Measurements from ENCODE around the gene IGFBP6.

IGFBP6 gene

GRCh38 chr12:53133722-53134121, 36.3 kb downstream of the IGFBP6 start:
- TF ChIP-seq JUND (IDR thresholded peaks at IDR 0.05; ENCODE audit: low read depth), result no peak
- in situ Hi-C loops (cut with HindIII; ENCODE audit: low pct_unique_long_range_greater_than_20kb, low sequenced_read_pairs), result no loop called here

GRCh38 chr12:53143355-53143754, 45.9 kb downstream of the IGFBP6 start:
- TF ChIP-seq JUND (IDR thresholded peaks at IDR 0.05; ENCODE audit: low read depth), result no peak
- no peak for DNase-seq (ENCODE audit: low read depth in 1 of 2, low spot score in 1 of 2)
- in situ Hi-C loops (cut with HindIII; ENCODE audit: low pct_unique_long_range_greater_than_20kb, low sequenced_read_pairs), result no loop called here

More at GRCh38 chr12:53133722-53134121, 36.3 kb downstream of the IGFBP6 start:
- no peak for DNase-seq (ENCODE audit: low read depth in 1 of 2, low spot score in 1 of 2)

GRCh38 chr12:53145383-53146260, 48.2 kb downstream of the IGFBP6 start:
- DNase-seq (ENCODE audit: low read depth in 1 of 2, low spot score in 1 of 2), result no peak
- in situ Hi-C loops (cut with HindIII; ENCODE audit: low pct_unique_long_range_greater_than_20kb, low sequenced_read_pairs), result no loop called here
- no peak for TF ChIP-seq JUND (IDR thresholded peaks at IDR 0.05; ENCODE audit: low read depth)

GRCh38 chr12:53147181-53147580, 49.7 kb downstream of the IGFBP6 start:
- no peak for TF ChIP-seq JUND (IDR thresholded peaks at IDR 0.05; ENCODE audit: low read depth)
- no peak for DNase-seq (ENCODE audit: low read depth in 1 of 2, low spot score in 1 of 2)
- in situ Hi-C loops (cut with HindIII; ENCODE audit: low pct_unique_long_range_greater_than_20kb, low sequenced_read_pairs), result no loop called here

GRCh38 chr12:53147653-53148052, 50.2 kb downstream of the IGFBP6 start:
- in situ Hi-C loops (cut with HindIII; ENCODE audit: low pct_unique_long_range_greater_than_20kb, low sequenced_read_pairs), result no loop called here
- TF ChIP-seq JUND (IDR thresholded peaks at IDR 0.05; ENCODE audit: low read depth), result no peak
- DNase-seq (ENCODE audit: low read depth in 1 of 2, low spot score in 1 of 2), result no peak

- no peak for DNase-seq (ENCODE audit: low read depth in 1 of 2, low spot score in 1 of 2)
- in situ Hi-C loops (cut with HindIII; ENCODE audit: low pct_unique_long_range_greater_than_20kb, low sequenced_read_pairs), result no loop called here
- no peak for TF ChIP-seq JUND (IDR thresholded peaks at IDR 0.05; ENCODE audit: low read depth)
These were observed 53.6 kb downstream of the IGFBP6 start for GRCh38 chr12:53151039-53151438.

All from T47D (cell line).